GM19468 (cell line): Measurements from ENCODE around the gene SDCCAG8.

Source experiments
- ATAC-seq: cut with Tn5 transposase; IDR thresholded peaks from one replicate; pipeline ENCODE4 v1.9.1; 2021; ENCODE audit warnings: mild to moderate bottlenecking, moderate library complexity, moderate number of reproducible peaks; ENCODE audit not compliant: unreplicated experiment; ENCODE audit errors: extremely low read depth

Gene SDCCAG8

GRCh38 chr1:243443557-243443956 lies 187.7 kb downstream of the SDCCAG8 start:
- no peak for ATAC-seq

GRCh38 chr1:243447347-243447746 lies 191.5 kb downstream of the SDCCAG8 start:
- ATAC-seq = no peak

GRCh38 chr1:243447844-243448243 lies 192.0 kb downstream of the SDCCAG8 start:
- no peak for ATAC-seq

GRCh38 chr1:243449373-243449772 lies 193.5 kb downstream of the SDCCAG8 start:
- no peak for ATAC-seq

- ATAC-seq = no peak
Measured at GRCh38 chr1:243452092-243452491, 196.3 kb downstream of the SDCCAG8 start.

GRCh38 chr1:243454328-243454997 lies 198.6 kb downstream of the SDCCAG8 start:
- ATAC-seq = no peak

- no peak for ATAC-seq
Measured at GRCh38 chr1:243455760-243456651, 200.2 kb downstream of the SDCCAG8 start.

- ATAC-seq = no peak
Measured at GRCh38 chr1:243457363-243457982, 201.6 kb downstream of the SDCCAG8 start.

GRCh38 chr1:243459059-243459458 lies 203.2 kb downstream of the SDCCAG8 start:
- ATAC-seq = no peak

GRCh38 chr1:243461700-243462099 lies 205.9 kb downstream of the SDCCAG8 start:
- no peak for ATAC-seq

- no peak for ATAC-seq
Measured at GRCh38 chr1:243462929-243463697, 207.3 kb downstream of the SDCCAG8 start.

- no peak for ATAC-seq
Measured at GRCh38 chr1:243465081-243465480, 209.2 kb downstream of the SDCCAG8 start.

GRCh38 chr1:243465738-243466137 lies 209.9 kb downstream of the SDCCAG8 start:
- no peak for ATAC-seq

GRCh38 chr1:243469497-243469896 lies 213.7 kb downstream of the SDCCAG8 start:
- no peak for ATAC-seq

GRCh38 chr1:243470502-243470901 lies 214.7 kb downstream of the SDCCAG8 start:
- ATAC-seq = no peak

GRCh38 chr1:243471026-243471685 lies 215.3 kb downstream of the SDCCAG8 start:
- no peak for ATAC-seq

- peak; percentile 70 for ATAC-seq
Measured at GRCh38 chr1:243471754-243472745, 216.2 kb downstream of the SDCCAG8 start.
